Neuron (in vitro differentiated cells): Measurements from ENCODE around the gene SERPINA3.

Experiments used
- H2AFZ ChIP-seq: one replicate; pipeline ENCODE4 v1.6.1; 2013; ENCODE audit warnings: low read depth, mild to moderate bottlenecking, inconsistent platforms, low read length, moderate library complexity
- H3K27me3 ChIP-seq: one replicate; pipeline ENCODE4 v1.6.1; 2013; ENCODE audit warnings: low read length; ENCODE audit not compliant: insufficient read depth
- H3K36me3 ChIP-seq: one replicate; pipeline ENCODE4 v1.6.1; 2013; ENCODE audit warnings: low read length; ENCODE audit not compliant: insufficient read depth
- H3K4me1 ChIP-seq: one replicate; pipeline ENCODE4 v1.6.1; 2013; ENCODE audit warnings: low read length; ENCODE audit not compliant: insufficient read depth
- H3K4me3 ChIP-seq: 2 replicates; pipeline ENCODE4 v1.5.1; 2013; ENCODE audit warnings: mild to moderate bottlenecking, low read length, moderate library complexity
- H3K9me3 ChIP-seq: one replicate; pipeline ENCODE4 v1.6.1; 2013; ENCODE audit warnings: low read length

SERPINA3 gene

GRCh38 chr14:94612174-94612573 lies at the start of gene SERPINA3:
SERPINA3 (plus strand) TSS chr14:94612391; CDS start chr14:94614442, 2,051 bp downstream.
- Histone ChIP-seq H3K4me3 (no peak within 1 kb of the TSS), H3K4me1 (no peaks in the 10 kb centered on the region), H3K27me3 (no peaks in the 10 kb centered on the region), H3K9me3 (no peaks in the 10 kb centered on the region), H2AFZ (no peak within 1 kb of the TSS), H3K36me3 (no peaks in the 10 kb centered on the region)

GRCh38 chr14:94562941-94563883 lies 49.0 kb upstream of the SERPINA3 start:
- H3K27me3 ChIP-seq: no peaks in the 10 kb centered on the region
- H3K4me1 ChIP-seq: no peaks in the 10 kb centered on the region
- no peaks in the 10 kb centered on the region for H3K9me3 ChIP-seq
- H3K36me3 ChIP-seq: no peaks in the 10 kb centered on the region
- H3K4me3 ChIP-seq: no peak overlapping the region
- no peak overlapping the region for H2AFZ ChIP-seq

- Histone ChIP-seq H3K4me3 (no peak overlapping the region), H3K9me3 (no peaks in the 10 kb centered on the region), H3K27me3 (no peaks in the 10 kb centered on the region), H3K4me1 (no peaks in the 10 kb centered on the region), H3K36me3 (no peaks in the 10 kb centered on the region), H2AFZ (no peak overlapping the region)
These were observed 47.8 kb upstream of the SERPINA3 start for GRCh38 chr14:94564381-94564780.

- no peaks in the 10 kb centered on the region for H3K36me3 ChIP-seq
- H3K4me3 ChIP-seq: no peak overlapping the region
- H3K9me3 ChIP-seq: no peaks in the 10 kb centered on the region
- H2AFZ ChIP-seq: no peak overlapping the region
- no peaks in the 10 kb centered on the region for H3K27me3 ChIP-seq
- no peaks in the 10 kb centered on the region for H3K4me1 ChIP-seq
These were observed 44.0 kb upstream of the SERPINA3 start for GRCh38 chr14:94568186-94568585.

- Histone ChIP-seq H3K36me3 (no peaks in the 10 kb centered on the region), H3K9me3 (no peaks in the 10 kb centered on the region), H2AFZ (no peak overlapping the region), H3K27me3 (no peaks in the 10 kb centered on the region), H3K4me1 (no peaks in the 10 kb centered on the region), H3K4me3 (no peak overlapping the region)
These were observed 42.7 kb upstream of the SERPINA3 start for GRCh38 chr14:94569381-94570001.

- Histone ChIP-seq H3K36me3 (no peaks in the 10 kb centered on the region), H3K9me3 (no peaks in the 10 kb centered on the region), H2AFZ (no peak overlapping the region), H3K4me1 (no peaks in the 10 kb centered on the region), H3K4me3 (no peak overlapping the region), H3K27me3 (no peaks in the 10 kb centered on the region)
These were observed 42.2 kb upstream of the SERPINA3 start for GRCh38 chr14:94570002-94570400.

- no peaks in the 10 kb centered on the region for H3K27me3 ChIP-seq
- no peak overlapping the region for H3K4me3 ChIP-seq
- no peaks in the 10 kb centered on the region for H3K36me3 ChIP-seq
- H2AFZ ChIP-seq: no peak overlapping the region
- no peaks in the 10 kb centered on the region for H3K4me1 ChIP-seq
- H3K9me3 ChIP-seq: no peaks in the 10 kb centered on the region
These were observed 41.8 kb upstream of the SERPINA3 start for GRCh38 chr14:94570440-94570839.

- Histone ChIP-seq H3K9me3 (no peaks in the 10 kb centered on the region), H3K4me1 (no peaks in the 10 kb centered on the region), H2AFZ (no peak overlapping the region), H3K36me3 (no peaks in the 10 kb centered on the region), H3K4me3 (no peak overlapping the region), H3K27me3 (no peaks in the 10 kb centered on the region)
These were observed 40.8 kb upstream of the SERPINA3 start for GRCh38 chr14:94571395-94571794.

GRCh38 chr14:94571950-94572349 lies 40.2 kb upstream of the SERPINA3 start:
- Histone ChIP-seq H3K9me3 (no peaks in the 10 kb centered on the region), H3K27me3 (no peaks in the 10 kb centered on the region), H2AFZ (no peak overlapping the region), H3K4me3 (no peak overlapping the region), H3K36me3 (no peaks in the 10 kb centered on the region), H3K4me1 (no peaks in the 10 kb centered on the region)

GRCh38 chr14:94572637-94573303 lies 39.4 kb upstream of the SERPINA3 start:
- Histone ChIP-seq H2AFZ (no peak overlapping the region), H3K4me1 (no peaks in the 10 kb centered on the region), H3K9me3 (no peaks in the 10 kb centered on the region), H3K27me3 (no peaks in the 10 kb centered on the region), H3K4me3 (no peak overlapping the region), H3K36me3 (no peaks in the 10 kb centered on the region)

- Histone ChIP-seq H2AFZ (no peak overlapping the region), H3K4me1 (no peaks in the 10 kb centered on the region), H3K27me3 (no peaks in the 10 kb centered on the region), H3K9me3 (no peaks in the 10 kb centered on the region), H3K4me3 (no peak overlapping the region), H3K36me3 (no peaks in the 10 kb centered on the region)
These were observed 38.5 kb upstream of the SERPINA3 start for GRCh38 chr14:94573475-94574277.

GRCh38 chr14:94574336-94574735 lies 37.9 kb upstream of the SERPINA3 start:
- no peak overlapping the region for H2AFZ ChIP-seq
- no peak overlapping the region for H3K4me3 ChIP-seq
- no peaks in the 10 kb centered on the region for H3K4me1 ChIP-seq
- no peaks in the 10 kb centered on the region for H3K36me3 ChIP-seq
- H3K27me3 ChIP-seq: no peaks in the 10 kb centered on the region
- no peaks in the 10 kb centered on the region for H3K9me3 ChIP-seq
